ENCODE measurements around the gene COL4A1.

COL4A1 gene

GRCh38 chr13:110170020-110170790 lies 136.8 kb downstream of the COL4A1 start:
- TF ChIP-seq CTCF (IDR thresholded peaks at IDR 0.05; ENCODE audit: insufficient read depth, low read depth, low read length, missing control alignments): no peak
- H3K4me3 ChIP-seq (ENCODE audit: low read depth, low read length): no peak overlapping the region
- DNase-seq (ENCODE audit: low read depth): no peak

GRCh38 chr13:110168999-110169933 lies 137.7 kb downstream of the COL4A1 start:
- no peak for DNase-seq (ENCODE audit: low read depth)
- no peak for TF ChIP-seq CTCF (IDR thresholded peaks at IDR 0.05; ENCODE audit: insufficient read depth, low read depth, low read length, missing control alignments)
- H3K4me3 ChIP-seq (ENCODE audit: low read depth, low read length): no peak overlapping the region

- no peak for DNase-seq (ENCODE audit: low read depth)
- no peak overlapping the region for H3K4me3 ChIP-seq (ENCODE audit: low read depth, low read length)
- no peak for TF ChIP-seq CTCF (IDR thresholded peaks at IDR 0.05; ENCODE audit: insufficient read depth, low read depth, low read length, missing control alignments)
Observed at GRCh38 chr13:110166598-110166997, 140.4 kb downstream of the COL4A1 start.

GRCh38 chr13:110164706-110165105 lies 142.3 kb downstream of the COL4A1 start:
- no peak for DNase-seq (ENCODE audit: low read depth)
- no peak for TF ChIP-seq CTCF (IDR thresholded peaks at IDR 0.05; ENCODE audit: insufficient read depth, low read depth, low read length, missing control alignments)

GRCh38 chr13:110162866-110163658 lies 143.9 kb downstream of the COL4A1 start:
- TF ChIP-seq CTCF (IDR thresholded peaks at IDR 0.05; ENCODE audit: insufficient read depth, low read depth, low read length, missing control alignments): no peak
- H3K4me3 ChIP-seq (ENCODE audit: low read depth, low read length): no peak overlapping the region
- DNase-seq (ENCODE audit: low read depth): no peak

More at GRCh38 chr13:110164706-110165105, 142.3 kb downstream of the COL4A1 start:
- H3K4me3 ChIP-seq (ENCODE audit: low read depth, low read length): no peak overlapping the region

- no peak overlapping the region for H3K4me3 ChIP-seq (ENCODE audit: low read depth, low read length)
- TF ChIP-seq CTCF (IDR thresholded peaks at IDR 0.05; ENCODE audit: insufficient read depth, low read depth, low read length, missing control alignments): no peak
- DNase-seq (ENCODE audit: low read depth): no peak
Observed at GRCh38 chr13:110162053-110162452, 144.9 kb downstream of the COL4A1 start.
